B cell (primary cell): Measurements from ENCODE around the gene TIAM2. TPM values are rescaled to one million over a fixed set of nuclear protein-coding genes. Genes with fewer than 3 reads are reported as not detected.

ENCODE experiments used
- ATAC-seq: fragments of 200-7000 bp; cut with Tn5 transposase; one replicate; pipeline ENCODE4 v1.10.0; 2021; ENCODE audit warnings: low read depth, mild to moderate bottlenecking, moderate number of reproducible peaks, moderate library complexity
- CTCF ChIA-PET: fragments of 350-600 bp; sonication (Branson Sonifier 250); formaldehyde crosslinking; loops from one replicate; lab custom pipeline; 2021; ENCODE audit warnings: antibody characterized with exemption, inconsistent platforms; lab: Charles Lee
- POLR2A ChIA-PET: fragments of 350-600 bp; sonication (Branson Sonifier 250); formaldehyde crosslinking; loops from one replicate; lab custom pipeline; 2021; ENCODE audit warnings: antibody characterized with exemption; lab: Charles Lee
- DNase-seq: peaks from one replicate; pipeline ENCODE4 v3.0.0; 2013
- H2AFZ ChIP-seq: 2 replicates; pipeline ENCODE4 v1.6.1; 2012; ENCODE audit warnings: mild to moderate bottlenecking, low read depth, low read length; ENCODE audit not compliant: insufficient read depth, poor library complexity, severe bottlenecking
- H3K27ac ChIP-seq, 2 donors: 1 replicate in 1 of 2; 2 replicates in 1 of 2; pipeline ENCODE4 v1.5.1; 2012 to 2013; ENCODE audit warnings: low read length in 2 of 2, mild to moderate bottlenecking in 2 of 2, moderate library complexity in 1 of 2
- H3K27me3 ChIP-seq, 4 experiments: fragments of 200-600 bp in 1 of 4; sonication (generic) in 1 of 4; replicated peaks in 1 of 4; 1 replicate in 2 of 4; 2 replicates in 2 of 4; pipeline versions ENCODE4 v1.6.1 to v1.7.0; 2013 to 2016; ENCODE audit warnings: low read length in 3 of 4, mild to moderate bottlenecking in 2 of 4, mixed read lengths in 1 of 4, moderate library complexity in 1 of 4; ENCODE audit not compliant: insufficient read depth in 4 of 4, control insufficient read depth in 3 of 4; ENCODE audit errors: control extremely low read depth in 1 of 4
- H3K36me3 ChIP-seq, 2 experiments: replicated peaks in 1 of 2; 1 replicate in 1 of 2; 2 replicates in 1 of 2; pipeline versions ENCODE4 v1.6.1 to v1.7.1; 2013; ENCODE audit warnings: low read length in 1 of 2; ENCODE audit not compliant: insufficient read depth in 2 of 2, control insufficient read depth in 1 of 2; ENCODE audit errors: control extremely low read depth in 1 of 2, extremely low read depth in 1 of 2
- H3K4me1 ChIP-seq, 2 donors: fragments of 200-600 bp in 1 of 2; sonication (generic) in 1 of 2; 1 replicate in 1 of 2; 2 replicates in 1 of 2; pipeline versions ENCODE4 v1.5.1 to v1.6.1; 2013 to 2017; ENCODE audit warnings: low read length in 2 of 2; ENCODE audit not compliant: control insufficient read depth in 2 of 2, insufficient read depth in 2 of 2
- H3K4me2 ChIP-seq: replicated peaks from 2 replicates; pipeline ENCODE3; 2012; ENCODE audit warnings: mild to moderate bottlenecking, low read depth, low read length; ENCODE audit not compliant: poor library complexity, severe bottlenecking
- H3K4me3 ChIP-seq, 5 experiments: fragments of 200-600 bp in 1 of 5; sonication (generic) in 1 of 5; 1 replicate in 3 of 5; 2 replicates in 2 of 5; pipeline versions ENCODE4 v1.5.1 to v1.7.0; 2011 to 2016; ENCODE audit warnings: low read length in 4 of 5, mild to moderate bottlenecking in 4 of 5, low read depth in 2 of 5, control low read depth in 1 of 5, moderate library complexity in 1 of 5; ENCODE audit not compliant: insufficient read depth in 1 of 5; ENCODE audit errors: control extremely low read depth in 1 of 5, extremely low read depth in 1 of 5
- H3K79me2 ChIP-seq: fragments of 200-600 bp; sonication (generic); one replicate; pipeline ENCODE4 v1.6.0; 2016; ENCODE audit warnings: low read length; ENCODE audit not compliant: control insufficient read depth, insufficient read depth
- H3K9ac ChIP-seq: fragments of 200-600 bp; sonication (generic); 2 replicates; pipeline ENCODE4 v1.6.1; 2017; ENCODE audit warnings: mild to moderate bottlenecking, low read length, moderate library complexity
- H3K9me3 ChIP-seq, 3 donors: one replicate each; pipeline versions ENCODE4 v1.6.1 to v1.7.1; 2013; ENCODE audit warnings: low read length in 2 of 3; ENCODE audit not compliant: control insufficient read depth in 2 of 3, insufficient read depth in 1 of 3; ENCODE audit errors: control extremely low read depth in 1 of 3
- H4K20me1 ChIP-seq: 2 replicates; pipeline ENCODE4 v1.6.0; 2012; ENCODE audit warnings: mild to moderate bottlenecking, low read length; ENCODE audit not compliant: insufficient read depth, control insufficient read depth, poor library complexity, severe bottlenecking
- H3K27ac Mint-ChIP-seq: one replicate; pipeline ENCODE4 v1.8.0; 2021; ENCODE audit warnings: mixed read lengths
- H3K27me3 Mint-ChIP-seq: one replicate; pipeline ENCODE4 v1.8.0; 2021; ENCODE audit warnings: mixed read lengths
- H3K4me1 Mint-ChIP-seq: one replicate; pipeline ENCODE4 v1.8.0; 2021; ENCODE audit warnings: mixed read lengths
- H3K4me3 Mint-ChIP-seq: one replicate; pipeline ENCODE4 v1.8.0; 2021; ENCODE audit warnings: mixed read lengths
- H3K9me3 Mint-ChIP-seq: one replicate; pipeline ENCODE4 v1.8.0; 2022; ENCODE audit warnings: mixed read lengths; ENCODE audit not compliant: insufficient read depth
- EZH2 ChIP-seq: IDR thresholded peaks from 2 replicates; pipeline ENCODE4 v1.6.1; 2012; ENCODE audit warnings: borderline replicate concordance, low read depth, mild to moderate bottlenecking, moderate library complexity, low read length; ENCODE audit not compliant: insufficient read depth, poor library complexity, severe bottlenecking
- WGBS: methylation state at CpG from one replicate; pipeline ENCODE4 v1.1.5; 2013; ENCODE audit warnings: missing lambda C conversion rate; ENCODE audit not compliant: insufficient coverage; 5-methylcytosine and 5-hydroxymethylcytosine counted together
- intact Hi-C: fragments of 100-400 bp; cut with micrococcal nuclease; formaldehyde crosslinking; loops from one replicate; pipeline ENCODE4 v1.10.0; 2022
- polyA plus RNA-seq: library from polyadenylated mRNA; depleted of rRNA; stranded (reverse); fragments of >200 nt; gene quantifications from 2 replicates; pipeline ENCODE4 v1.2.3, GENCODE V29; 2012
- total RNA-seq, 2 donors: library from RNA; stranded (reverse); fragments of 120-200 nt in 1 of 2; gene quantifications; 1 replicate in 1 of 2; 2 replicates in 1 of 2; pipeline versions ENCODE4 v1.2.3 to v1.2.4, GENCODE V29; 2013 to 2022
- TF ChIP-seq, protein P1 (sequence below): fragments of 200-600 bp; IDR thresholded peaks from one replicate; pipeline ENCODE4 v1.8.0; 2022; ENCODE audit warnings: antibody characterized with exemption, mild to moderate bottlenecking

The TIAM2 gene
- total and polyA plus RNA-seq, 2 donors (not counting 1 experiment from before 2014, with no cell fraction given) = 13.1 to 18.8 TPM

- no peaks in the 10 kb centered on the region for H4K20me1 ChIP-seq
- no peak overlapping the region for H2AFZ ChIP-seq
- no peaks in the 10 kb centered on the region for H3K9me3 ChIP-seq
- intact Hi-C loops = no loop called here
- no peaks in the 10 kb centered on the region for H3K79me2 ChIP-seq
- Mint-ChIP-seq H3K4me3 (no peak overlapping the region), H3K27ac (no peak overlapping the region), H3K27me3 (peaks cover 10% of the 10 kb centered on the region), H3K4me1 (no peaks in the 10 kb centered on the region), H3K9me3 (no peaks in the 10 kb centered on the region)
- no peaks in the 10 kb centered on the region for H3K4me1 ChIP-seq
- CTCF ChIA-PET = no interaction called here
- no peak overlapping the region for H3K4me2 ChIP-seq
- H3K9ac ChIP-seq = no peak overlapping the region
- H3K36me3 ChIP-seq = no peaks in the 10 kb centered on the region
- POLR2A ChIA-PET = no interaction called here
- TF ChIP-seq EZH2 = no peak
- TF ChIP-seq, protein P1, sequence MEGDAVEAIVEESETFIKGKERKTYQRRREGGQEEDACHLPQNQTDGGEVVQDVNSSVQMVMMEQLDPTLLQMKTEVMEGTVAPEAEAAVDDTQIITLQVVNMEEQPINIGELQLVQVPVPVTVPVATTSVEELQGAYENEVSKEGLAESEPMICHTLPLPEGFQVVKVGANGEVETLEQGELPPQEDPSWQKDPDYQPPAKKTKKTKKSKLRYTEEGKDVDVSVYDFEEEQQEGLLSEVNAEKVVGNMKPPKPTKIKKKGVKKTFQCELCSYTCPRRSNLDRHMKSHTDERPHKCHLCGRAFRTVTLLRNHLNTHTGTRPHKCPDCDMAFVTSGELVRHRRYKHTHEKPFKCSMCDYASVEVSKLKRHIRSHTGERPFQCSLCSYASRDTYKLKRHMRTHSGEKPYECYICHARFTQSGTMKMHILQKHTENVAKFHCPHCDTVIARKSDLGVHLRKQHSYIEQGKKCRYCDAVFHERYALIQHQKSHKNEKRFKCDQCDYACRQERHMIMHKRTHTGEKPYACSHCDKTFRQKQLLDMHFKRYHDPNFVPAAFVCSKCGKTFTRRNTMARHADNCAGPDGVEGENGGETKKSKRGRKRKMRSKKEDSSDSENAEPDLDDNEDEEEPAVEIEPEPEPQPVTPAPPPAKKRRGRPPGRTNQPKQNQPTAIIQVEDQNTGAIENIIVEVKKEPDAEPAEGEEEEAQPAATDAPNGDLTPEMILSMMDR = no peak
- no peak overlapping the region for H3K4me3 ChIP-seq
- no peaks in the 10 kb centered on the region for H3K27me3 ChIP-seq
- no peak for ATAC-seq
- no peak for DNase-seq
- WGBS = 88% methylated on average over 1 of the region's 9 CpGs
- no peak overlapping the region for H3K27ac ChIP-seq
These were observed 73.0 kb downstream of the TIAM2 start for GRCh38 chr6:155067956-155068615.

GRCh38 chr6:155069543-155069942, 74.4 kb downstream of the TIAM2 start:
- TF ChIP-seq, protein P1 = no peak
- TF ChIP-seq EZH2 = no peak
- no peak for ATAC-seq
- H3K36me3 ChIP-seq = no peaks in the 10 kb centered on the region
- no peak overlapping the region for H3K4me3 Mint-ChIP-seq
- no peaks in the 10 kb centered on the region for H3K4me1 Mint-ChIP-seq
- H3K9ac ChIP-seq = no peak overlapping the region
- H3K79me2 ChIP-seq = no peaks in the 10 kb centered on the region
- POLR2A ChIA-PET = no interaction called here
- H3K27ac Mint-ChIP-seq = no peak overlapping the region
- no peaks in the 10 kb centered on the region for H3K9me3 Mint-ChIP-seq
- CTCF ChIA-PET = no interaction called here
- intact Hi-C loops = no loop called here
- no peaks in the 10 kb centered on the region for H3K9me3 ChIP-seq
- H3K27me3 Mint-ChIP-seq = peaks cover 10% of the 10 kb centered on the region
- H2AFZ ChIP-seq = no peak overlapping the region
- no peak overlapping the region for H3K4me2 ChIP-seq
- no peaks in the 10 kb centered on the region for H4K20me1 ChIP-seq
- no peak overlapping the region for H3K4me3 ChIP-seq
- H3K4me1 ChIP-seq = no peaks in the 10 kb centered on the region
- no peak overlapping the region for H3K27ac ChIP-seq
- DNase-seq = no peak
- no peaks in the 10 kb centered on the region for H3K27me3 ChIP-seq
